ENCODE data around the gene GRB2. TPM values are rescaled to one million over a fixed set of nuclear protein-coding genes. Genes with fewer than 3 reads are reported as not detected.

The GRB2 gene
- total RNA-seq, 1 experiment from 2014 or later: 148 TPM

GRCh38 chr17:75383842-75384195 is 21.7 kb downstream of the GRB2 start:
- TF ChIP-seq POLR2AphosphoS5 (IDR thresholded peaks at IDR 0.05; ENCODE audit: low read depth, low read length) (no peak), TCF7L2 (IDR thresholded peaks at IDR 0.05; ENCODE audit: low read depth, low read length) (no peak), REST (IDR thresholded peaks at IDR 0.05; ENCODE audit: insufficient read depth in 1 of 2, low read depth in 2 of 2, low read length in 1 of 2) (no peak), SIN3A (IDR thresholded peaks at IDR 0.05; ENCODE audit: borderline replicate concordance, insufficient read depth, low read depth, low read length) (no peak), CTCF (IDR thresholded peaks at IDR 0.05) (no peak)
- Histone ChIP-seq H3K36me3 (ENCODE audit: control insufficient read depth, insufficient read depth, low read length) (no peaks in the 10 kb centered on the region), H3K9me3 (ENCODE audit: control insufficient read depth, insufficient read depth, low read depth, low read length) (no peaks in the 10 kb centered on the region), H3K4me3 (ENCODE audit: low read depth in 2 of 2, low read length in 2 of 2) (no peak overlapping the region), H3K27me3 (ENCODE audit: control insufficient read depth, insufficient read depth, low read length) (no peaks in the 10 kb centered on the region), H3K4me1 (ENCODE audit: control insufficient read depth, insufficient read depth, low read length) (peaks cover 16% of the 10 kb centered on the region; the same call in 1 of the 2 replicates), H3K27ac (ENCODE audit: low read length) (no peak overlapping the region)
- intact Hi-C loops (cut with micrococcal nuclease; ENCODE audit: unreplicated experiment): no loop called here
- in situ Hi-C loops (cut with HindIII; ENCODE audit: low pct_unique_long_range_greater_than_20kb, low sequenced_read_pairs): no loop called here
- POLR2A ChIA-PET: no interaction called here
- no TSS peak for BruUV-seq (replicated peaks)
- CTCF ChIA-PET: interaction anchor here (0.5 kb wide), 1 partner anchor 67 kb away, joined by 4 read pairs; no protein-coding TSS in a partner anchor
- ATAC-seq (no peak), DNase-seq (ENCODE audit: low read depth, low spot score) (no peak)

- H3K9me3 ChIP-seq (ENCODE audit: control insufficient read depth, insufficient read depth, low read depth, low read length): no peaks in the 10 kb centered on the region
- in situ Hi-C loops (cut with HindIII; ENCODE audit: low pct_unique_long_range_greater_than_20kb, low sequenced_read_pairs) (no loop called here), intact Hi-C loops (cut with micrococcal nuclease; ENCODE audit: unreplicated experiment) (no loop called here)
- no peaks in the 10 kb centered on the region for H3K36me3 ChIP-seq (ENCODE audit: control insufficient read depth, insufficient read depth, low read length)
- TF ChIP-seq SIN3A (IDR thresholded peaks at IDR 0.05; ENCODE audit: borderline replicate concordance, insufficient read depth, low read depth, low read length) (no peak), POLR2AphosphoS5 (IDR thresholded peaks at IDR 0.05; ENCODE audit: low read depth, low read length) (no peak), REST (IDR thresholded peaks at IDR 0.05; ENCODE audit: insufficient read depth in 1 of 2, low read depth in 2 of 2, low read length in 1 of 2) (no peak), CTCF (IDR thresholded peaks at IDR 0.05) (no peak), TCF7L2 (IDR thresholded peaks at IDR 0.05; ENCODE audit: low read depth, low read length) (no peak)
- ChIA-PET CTCF (no interaction called here), POLR2A (interaction anchor here (0.8 kb wide), 1 partner anchor 91 kb away, joined by 5 read pairs; the partner anchor contains the start of gene SLC25A19)
- H3K27ac ChIP-seq (ENCODE audit: low read length): no peak overlapping the region
- no peak for DNase-seq (ENCODE audit: low read depth, low spot score)
- H3K4me1 ChIP-seq (ENCODE audit: control insufficient read depth, insufficient read depth, low read length): peaks cover 16% of the 10 kb centered on the region; the same call in 1 of the 2 replicates
- no peak overlapping the region for H3K4me3 ChIP-seq (ENCODE audit: low read depth in 2 of 2, low read length in 2 of 2)
- BruUV-seq (replicated peaks): no TSS peak
- no peaks in the 10 kb centered on the region for H3K27me3 ChIP-seq (ENCODE audit: control insufficient read depth, insufficient read depth, low read length)
- ATAC-seq: no peak
Observed at GRCh38 chr17:75380750-75381149, 24.7 kb downstream of the GRB2 start.

All from Panc1 (cell line).